PC-9 (cell line): ENCODE measurements around the gene MTX1. TPM values are rescaled to one million over a fixed set of nuclear protein-coding genes. Genes with fewer than 3 reads are reported as not detected.

Source experiments
- BruUV-seq: library from RNA; stranded (reverse); fragments of 400-500 nt; replicated peaks from 2 replicates; lab custom pipeline; 2021; lab: Mats Ljungman, UMichigan
- CTCF ChIA-PET: fragments of 300-600 bp; sonication (Branson Sonifier 250); formaldehyde crosslinking; loops from one replicate; lab custom pipeline; 2022; ENCODE audit warnings: antibody characterized with exemption; lab: Charles Lee
- POLR2A ChIA-PET: fragments of 300-600 bp; sonication (Branson Sonifier 250); formaldehyde crosslinking; loops from one replicate; lab custom pipeline; 2022; ENCODE audit warnings: antibody characterized with exemption; ENCODE audit not compliant: unreplicated experiment; lab: Charles Lee
- DNase-seq, 2 experiments: peaks; one replicate each; pipeline versions ENCODE4 v3.0.0 to v3.0.0-alpha.2; 2015 to 2022; ENCODE audit warnings: mixed read lengths in 1 of 2
- H2AFZ ChIP-seq: fragments of 200-600 bp; sonication (generic); 2 replicates; pipeline ENCODE4 v1.8.1; 2017; ENCODE audit warnings: antibody characterized with exemption
- H3F3A ChIP-seq: fragments of 200-600 bp; sonication (generic); 2 replicates; pipeline ENCODE4 v1.8.1; 2017; ENCODE audit warnings: antibody characterized with exemption, mild to moderate bottlenecking, low read depth; ENCODE audit not compliant: insufficient read depth
- H3K27ac ChIP-seq: fragments of 200-600 bp; sonication (generic); 2 replicates; pipeline ENCODE4 v1.6.1; 2016; ENCODE audit warnings: mixed run types
- H3K27me3 ChIP-seq: fragments of 200-600 bp; sonication (generic); 2 replicates; pipeline ENCODE4 v1.6.1; 2016; ENCODE audit warnings: low read depth, mixed run types; ENCODE audit not compliant: insufficient read depth
- H3K36me3 ChIP-seq: fragments of 200-600 bp; sonication (generic); 2 replicates; pipeline ENCODE4 v1.6.1; 2016; ENCODE audit warnings: low read depth, mixed run types
- H3K4me1 ChIP-seq: fragments of 200-600 bp; sonication (generic); replicated peaks from 2 replicates; pipeline ENCODE4 v1.6.1; 2016; ENCODE audit warnings: mixed run types; ENCODE audit not compliant: insufficient read depth
- H3K4me2 ChIP-seq: fragments of 200-600 bp; sonication (generic); 2 replicates; pipeline ENCODE4 v1.6.1; 2017; ENCODE audit warnings: mixed run types
- H3K4me3 ChIP-seq: fragments of 200-600 bp; sonication (generic); 2 replicates; pipeline ENCODE4 v1.6.1; 2016; ENCODE audit warnings: mixed run types
- H3K79me2 ChIP-seq: fragments of 200-600 bp; sonication (generic); 2 replicates; pipeline ENCODE4 v1.6.1; 2017; ENCODE audit warnings: low read depth, mixed run types
- H3K9me2 ChIP-seq: fragments of 200-600 bp; sonication (generic); 2 replicates; pipeline ENCODE4 v1.8.1; 2017; ENCODE audit warnings: mild to moderate bottlenecking; ENCODE audit not compliant: insufficient read depth
- H3K9me3 ChIP-seq: fragments of 200-600 bp; sonication (generic); 2 replicates; pipeline ENCODE4 v1.8.1; 2016; ENCODE audit warnings: low read depth; ENCODE audit not compliant: insufficient read depth
- H4K20me1 ChIP-seq: fragments of 200-600 bp; sonication (generic); 2 replicates; pipeline ENCODE4 v1.8.1; 2017; ENCODE audit not compliant: insufficient read depth
- CTCF ChIP-seq: fragments of 200-600 bp; sonication (generic); conservative IDR thresholded peaks from 2 replicates; pipeline ENCODE4 v1.6.1; 2017; ENCODE audit warnings: mixed run types, antibody characterized with exemption, mild to moderate bottlenecking, moderate library complexity
- EZH2 ChIP-seq: fragments of 200-600 bp; sonication (generic); IDR thresholded peaks from 2 replicates; pipeline ENCODE4 v1.8.0; 2017; ENCODE audit warnings: antibody characterized with exemption, low read depth
- intact Hi-C: fragments of 100-400 bp; cut with micrococcal nuclease; formaldehyde crosslinking; loops from one replicate; pipeline ENCODE4 v1.10.0; 2022; ENCODE audit not compliant: unreplicated experiment
- total RNA-seq: library from RNA; stranded (reverse); gene quantifications from 2 replicates; pipeline ENCODE4 v1.2.3, GENCODE V29; 2021

MTX1 gene
- total RNA-seq, 1 experiment from 2014 or later: 56.1 TPM

GRCh38 chr1:155196893-155197638 lies 11.4 kb upstream of the MTX1 start:
- no TSS peak for BruUV-seq
- H3K4me3 ChIP-seq: no peak overlapping the region
- POLR2A ChIA-PET: no interaction called here

DNA sequence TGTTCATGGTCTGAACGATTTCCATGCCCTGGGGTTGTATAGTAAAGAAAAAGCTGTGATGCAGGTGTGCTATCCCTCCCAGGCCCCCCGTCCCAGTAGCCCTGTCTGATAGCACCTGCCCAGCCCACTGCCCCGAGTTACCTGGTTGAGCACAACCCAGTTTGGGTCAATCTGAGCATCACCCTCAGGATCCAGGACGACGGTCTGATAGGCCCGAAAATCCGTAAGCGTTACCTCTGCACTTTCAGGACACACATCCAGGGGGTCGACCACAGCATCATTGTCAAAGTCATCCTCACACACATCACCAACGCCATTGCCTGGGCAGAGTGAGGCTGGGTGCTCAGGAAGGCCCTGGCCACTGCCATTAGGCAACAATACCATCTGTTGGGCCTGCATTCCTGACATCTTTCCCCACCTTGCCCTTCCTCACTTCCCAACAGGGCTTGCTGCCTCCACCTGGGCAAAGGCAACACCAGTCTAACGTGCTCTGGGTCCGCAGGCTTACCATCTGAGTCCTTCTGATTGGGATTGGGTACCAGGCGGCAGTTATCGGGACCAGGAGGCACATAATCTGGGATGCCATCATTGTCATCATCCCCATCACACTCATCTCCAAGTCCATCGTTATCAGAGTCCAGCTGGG lies 10.5 kb upstream of the MTX1 start:
- no TSS peak for BruUV-seq
- H3K9me3 ChIP-seq: no peaks in the 10 kb centered on the region
- ChIA-PET CTCF (no interaction called here), POLR2A (interaction anchor here (0.5 kb wide), 1 partner anchor 22 kb away, joined by 4 read pairs; no protein-coding TSS in a partner anchor)
- intact Hi-C loops: no loop called here
- H3K27ac ChIP-seq: no peak overlapping the region
- DNase-seq: no peak
- no peak for TF ChIP-seq CTCF
- no peak for TF ChIP-seq EZH2
- peaks cover 9% of the 10 kb centered on the region; the same call in 1 of the 2 replicates for H3F3A ChIP-seq
- H4K20me1 ChIP-seq: no peaks in the 10 kb centered on the region
- H2AFZ ChIP-seq: no peak overlapping the region
- H3K27me3 ChIP-seq: no peaks in the 10 kb centered on the region
- H3K4me2 ChIP-seq: no peak overlapping the region
- H3K79me2 ChIP-seq: no peaks in the 10 kb centered on the region
- H3K4me3 ChIP-seq: no peak overlapping the region
- H3K9me2 ChIP-seq: no peaks in the 10 kb centered on the region
- H3K36me3 ChIP-seq: no peaks in the 10 kb centered on the region
- peaks cover 10% of the 10 kb centered on the region for H3K4me1 ChIP-seq

More at GRCh38 chr1:155196893-155197638, 11.4 kb upstream of the MTX1 start:
- TF ChIP-seq CTCF: no peak
- no peak for TF ChIP-seq EZH2
- Histone ChIP-seq H3K27ac (no peak overlapping the region), H3K4me1 (peaks cover 14% of the 10 kb centered on the region), H3K4me2 (no peak overlapping the region), H4K20me1 (no peaks in the 10 kb centered on the region), H3K27me3 (no peaks in the 10 kb centered on the region), H3F3A (peaks cover 14% of the 10 kb centered on the region; the same call in 1 of the 2 replicates), H3K9me3 (no peaks in the 10 kb centered on the region), H3K79me2 (no peaks in the 10 kb centered on the region), H3K36me3 (no peaks in the 10 kb centered on the region), H3K9me2 (no peaks in the 10 kb centered on the region), H2AFZ (no peak overlapping the region)
- no peak for DNase-seq
- CTCF ChIA-PET: no interaction called here
- intact Hi-C loops: no loop called here

DNA sequence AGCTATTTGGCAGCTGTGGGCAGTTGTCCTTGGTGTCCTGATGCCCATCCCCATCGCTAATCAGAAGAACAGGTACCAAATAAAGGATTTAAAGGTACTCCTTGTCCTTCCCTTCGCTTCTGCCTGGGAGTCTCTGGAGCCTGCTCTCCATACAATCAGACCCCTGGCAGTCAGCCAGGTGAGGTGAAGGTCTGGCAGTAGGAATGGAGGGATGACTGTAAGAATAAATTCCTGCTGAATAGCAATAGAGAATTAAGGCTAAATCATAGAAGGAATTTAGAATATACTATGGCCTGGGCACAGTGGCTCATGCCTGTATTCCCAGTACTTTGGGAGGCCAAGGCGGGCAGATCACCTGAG lies 10.0 kb upstream of the MTX1 start:
- intact Hi-C loops: no loop called here
- no peaks in the 10 kb centered on the region for H3K9me2 ChIP-seq
- H3K79me2 ChIP-seq: no peaks in the 10 kb centered on the region
- H2AFZ ChIP-seq: no peak overlapping the region
- peaks cover 8% of the 10 kb centered on the region; the same call in 1 of the 2 replicates for H3F3A ChIP-seq
- no peak overlapping the region for H3K27ac ChIP-seq
- H3K4me2 ChIP-seq: no peak overlapping the region
- no peaks in the 10 kb centered on the region for H4K20me1 ChIP-seq
- H3K27me3 ChIP-seq: no peaks in the 10 kb centered on the region
- no TSS peak for BruUV-seq
- no peaks in the 10 kb centered on the region for H3K36me3 ChIP-seq
- DNase-seq: no peak
- H3K9me3 ChIP-seq: no peaks in the 10 kb centered on the region
- no peak for TF ChIP-seq EZH2
- no peak for TF ChIP-seq CTCF
- ChIA-PET CTCF (no interaction called here), POLR2A (interaction anchor here (0.5 kb wide), 1 partner anchor 21 kb away, joined by 4 read pairs; no protein-coding TSS in a partner anchor)
- no peak overlapping the region for H3K4me3 ChIP-seq
- peaks cover 10% of the 10 kb centered on the region for H3K4me1 ChIP-seq
